ENCODE results near the gene SLC25A29. TPM values are rescaled to one million over a fixed set of nuclear protein-coding genes. Genes with fewer than 3 reads are reported as not detected.

Gene SLC25A29

Small RNA genes lying within 50 kb of the gene (small RNA-seq; reads per million reads assigned to genes)
- 1,787 reads per million, percentile 99 among the genes with 10 or more reads in this experiment for gene MIR345 (ENCODE audit: insufficient read depth)
- gene RN7SL523P (ENCODE audit: insufficient read depth): not detected

Data from neuronal stem cell (in vitro differentiated cells).